Fibroblast of skin of back (primary cell): ENCODE data around the gene CTXN1.
"Not testable (repeated sequence)": the region's sequence is repeated elsewhere in the genome, so short reads cannot be mapped to it uniquely, and the experiment has no call there.

ENCODE experiments used
- DNase-seq: peaks from one replicate; pipeline ENCODE4 v3.0.0-alpha.2; 2013

The CTXN1 gene

DNA sequence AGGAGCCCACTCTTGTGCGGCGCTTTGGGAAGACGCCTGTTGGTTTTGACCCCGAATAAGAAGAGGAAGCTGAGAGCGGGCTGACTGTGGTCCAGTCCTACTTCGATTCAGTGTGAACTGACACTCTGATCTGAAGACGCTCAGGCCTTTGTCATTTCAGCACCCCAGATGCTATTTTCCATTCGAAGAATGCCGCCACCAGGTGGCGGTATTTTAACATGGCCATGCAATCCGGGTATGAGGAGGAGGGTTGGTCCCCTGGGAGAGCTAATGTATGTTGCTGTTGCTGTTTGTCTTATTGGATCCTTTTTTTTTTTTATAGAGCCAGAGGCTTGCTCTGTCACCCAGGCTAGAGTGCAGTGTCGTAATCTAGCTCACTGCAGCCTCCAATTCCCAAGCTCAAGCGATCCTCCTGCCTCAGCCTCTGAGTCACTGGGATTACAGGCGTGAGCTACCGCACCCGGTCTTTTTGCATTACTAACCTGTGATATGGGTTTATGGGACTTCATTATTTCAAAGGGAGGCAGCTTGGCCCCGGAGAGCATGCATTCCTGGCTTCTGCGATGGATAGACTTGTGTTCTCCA, 18.3 kb upstream of the CTXN1 start:
- peak; percentile 94 for DNase-seq

GRCh38 chr19:7943444-7944176, 17.7 kb upstream of the CTXN1 start, which contains the start of gene TIMM44:
Gene TIMM44, minus strand, starts transcription at chr19:7943666. Its CDS starts 15 bp downstream, at chr19:7943651.
- DNase-seq = peak; percentile 100

DNA sequence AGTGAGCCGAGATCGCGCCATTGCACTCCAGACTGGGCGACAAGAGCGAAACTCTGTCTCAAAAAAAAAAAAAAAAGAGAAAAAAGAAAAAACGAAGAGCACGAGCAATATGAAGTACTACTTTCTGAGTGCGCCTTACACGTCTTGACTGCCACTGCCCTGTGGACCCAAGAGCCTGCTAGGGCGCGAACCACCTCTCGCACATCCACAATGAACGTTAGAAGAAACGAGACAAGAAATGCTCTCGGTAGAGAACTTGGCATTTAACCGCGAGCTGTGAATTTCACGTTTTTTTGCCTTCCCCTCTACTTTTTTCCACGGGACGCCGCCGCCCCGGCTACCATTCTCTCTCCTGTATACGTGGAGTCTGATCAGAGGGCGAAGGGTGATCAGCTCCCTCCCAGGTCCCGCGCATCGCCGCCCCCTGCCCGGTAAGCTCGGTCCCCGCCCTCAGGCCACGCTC, 17.1 kb upstream of the CTXN1 start:
- DNase-seq = no peak

DNA sequence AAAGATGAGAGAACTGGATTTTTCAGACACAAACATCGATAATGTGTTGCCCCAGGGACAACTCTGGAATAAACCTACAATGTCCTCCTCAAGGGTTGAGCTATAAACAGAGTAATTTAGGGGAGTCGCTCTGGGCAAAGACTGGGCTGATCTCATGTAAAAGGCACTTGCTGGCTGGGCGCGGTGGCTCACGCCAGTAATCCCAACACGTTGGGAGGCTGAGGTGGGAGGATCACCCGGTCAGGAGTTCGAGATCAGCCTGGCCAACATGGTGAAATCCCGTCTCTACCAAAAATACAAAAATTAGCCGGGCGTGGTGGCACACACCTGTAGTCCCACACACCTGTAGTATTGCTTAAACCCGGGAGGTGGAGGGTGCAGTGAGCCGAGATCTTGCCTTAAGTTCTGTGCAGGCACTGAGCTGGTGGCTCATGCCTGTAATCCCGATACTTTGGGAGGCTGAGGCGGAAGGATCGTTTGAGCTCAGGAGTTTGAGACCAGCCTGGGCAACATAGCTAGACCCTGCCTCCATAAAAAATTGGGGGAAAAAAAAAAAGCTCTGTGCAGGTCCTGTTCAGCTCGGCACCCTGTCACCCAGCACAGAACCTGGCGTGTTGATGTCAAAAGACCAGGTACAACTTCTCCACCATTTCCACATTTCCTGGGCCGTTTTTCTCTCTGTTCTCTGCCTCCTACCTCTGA, 16.1 kb upstream of the CTXN1 start:
- no peak for DNase-seq

GRCh38 chr19:7940841-7941240, 14.9 kb upstream of the CTXN1 start:
- DNase-seq = no peak

DNA sequence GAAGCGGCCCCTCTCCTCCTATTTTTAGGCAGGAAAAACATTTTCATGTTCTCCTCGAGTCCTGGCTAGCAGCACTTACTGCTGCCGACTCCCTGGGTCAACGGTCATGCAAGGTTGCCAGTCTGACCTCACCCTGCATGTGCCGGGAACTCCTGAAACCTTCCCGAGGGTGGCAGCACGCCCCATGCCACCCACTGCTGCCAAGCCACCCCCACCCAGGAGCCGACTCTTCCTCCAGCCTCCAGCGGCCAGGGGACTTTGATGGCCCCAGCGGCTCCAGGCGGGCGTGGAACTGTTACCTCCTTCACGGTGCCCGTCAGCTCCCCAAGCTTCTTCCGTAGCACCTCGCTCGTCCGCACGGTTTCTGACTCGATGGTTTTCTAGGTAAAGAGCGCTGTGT, 8.8 kb upstream of the CTXN1 start:
- DNase-seq = no peak

- no peak for DNase-seq
Measured at GRCh38 chr19:7933828-7934725, 8.1 kb upstream of the CTXN1 start.

DNA sequence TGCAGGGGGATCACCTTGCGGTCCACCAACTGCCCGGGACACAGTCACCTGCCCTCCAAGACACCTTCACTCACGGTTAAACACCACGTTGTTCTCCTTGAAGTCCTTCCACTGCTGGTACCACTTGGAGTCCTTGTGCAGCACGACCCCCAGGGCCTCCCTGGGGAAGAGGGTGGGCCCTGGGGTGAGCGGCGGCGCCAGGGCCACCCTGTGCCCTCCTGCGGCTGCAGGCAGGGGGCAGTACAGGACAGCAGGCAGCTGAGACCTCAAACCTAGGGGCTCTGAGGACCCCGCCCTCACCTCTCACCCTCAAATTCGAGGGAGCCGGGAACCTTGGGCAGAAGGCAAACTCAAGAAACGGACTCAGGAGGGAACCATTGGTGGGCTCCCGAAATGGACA, 7.5 kb upstream of the CTXN1 start:
- no peak for DNase-seq

DNA sequence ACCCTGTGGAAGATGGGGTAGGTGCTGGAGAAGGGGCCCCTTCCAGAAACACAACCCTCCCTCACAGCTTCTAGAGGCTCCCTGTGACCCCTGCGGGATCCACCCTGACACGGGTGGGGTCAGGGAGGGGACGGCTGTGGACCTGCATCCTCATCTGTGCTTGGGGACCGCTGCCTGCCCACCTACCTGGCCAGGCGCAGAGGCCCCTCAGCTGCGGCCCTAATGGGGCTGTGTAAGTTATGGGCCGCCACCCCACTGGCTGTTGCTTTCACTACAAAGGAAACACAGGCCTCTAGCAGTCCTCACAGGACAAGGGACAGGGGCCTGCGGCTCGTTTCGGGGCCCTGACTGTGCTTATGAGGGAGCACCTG, 7.0 kb upstream of the CTXN1 start:
- DNase-seq = no peak

DNA sequence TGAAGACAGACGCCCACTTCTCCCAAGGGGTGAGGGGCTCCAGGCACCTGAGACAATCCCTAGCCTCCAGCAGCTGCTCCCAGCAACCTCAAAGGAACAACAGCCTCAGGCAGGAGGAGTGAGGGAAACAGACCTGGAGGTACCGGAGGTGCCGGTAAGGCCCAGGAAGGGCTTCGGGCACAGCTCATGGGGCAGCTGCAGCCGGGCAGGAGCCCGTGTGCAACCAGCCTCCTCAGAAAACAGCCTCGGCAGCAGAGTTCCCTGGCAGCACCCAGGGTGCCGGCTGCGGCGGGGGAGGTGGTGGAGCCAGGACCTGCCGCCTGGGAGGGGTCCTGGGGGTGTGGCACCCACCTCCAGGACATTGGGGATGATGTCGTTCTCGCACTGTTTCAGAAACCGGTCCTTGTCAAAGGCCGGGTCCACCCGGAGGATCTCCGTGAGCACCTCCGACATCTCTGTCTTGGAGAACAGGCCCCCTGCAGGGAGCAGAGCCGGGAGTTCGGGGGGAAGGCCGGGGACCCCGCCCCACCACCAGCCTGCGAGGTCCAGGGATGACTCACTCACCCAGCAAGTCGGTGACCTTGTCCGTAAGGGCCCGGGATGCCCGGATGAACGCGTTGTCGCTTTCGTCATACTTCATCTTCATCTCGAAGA, 6.5 kb upstream of the CTXN1 start:
- DNase-seq = no peak

GRCh38 chr19:7931221-7932061, 5.5 kb upstream of the CTXN1 start:
- no peak for DNase-seq

GRCh38 chr19:7930765-7931164, 4.8 kb upstream of the CTXN1 start:
- DNase-seq = no peak

GRCh38 chr19:7930030-7930429, 4.1 kb upstream of the CTXN1 start:
- not testable (repeated sequence) for DNase-seq

GRCh38 chr19:7928741-7929701, 3.1 kb upstream of the CTXN1 start:
- DNase-seq = peak; percentile 81

- no peak for DNase-seq
Measured at GRCh38 chr19:7928334-7928706, 2.4 kb upstream of the CTXN1 start.

DNA sequence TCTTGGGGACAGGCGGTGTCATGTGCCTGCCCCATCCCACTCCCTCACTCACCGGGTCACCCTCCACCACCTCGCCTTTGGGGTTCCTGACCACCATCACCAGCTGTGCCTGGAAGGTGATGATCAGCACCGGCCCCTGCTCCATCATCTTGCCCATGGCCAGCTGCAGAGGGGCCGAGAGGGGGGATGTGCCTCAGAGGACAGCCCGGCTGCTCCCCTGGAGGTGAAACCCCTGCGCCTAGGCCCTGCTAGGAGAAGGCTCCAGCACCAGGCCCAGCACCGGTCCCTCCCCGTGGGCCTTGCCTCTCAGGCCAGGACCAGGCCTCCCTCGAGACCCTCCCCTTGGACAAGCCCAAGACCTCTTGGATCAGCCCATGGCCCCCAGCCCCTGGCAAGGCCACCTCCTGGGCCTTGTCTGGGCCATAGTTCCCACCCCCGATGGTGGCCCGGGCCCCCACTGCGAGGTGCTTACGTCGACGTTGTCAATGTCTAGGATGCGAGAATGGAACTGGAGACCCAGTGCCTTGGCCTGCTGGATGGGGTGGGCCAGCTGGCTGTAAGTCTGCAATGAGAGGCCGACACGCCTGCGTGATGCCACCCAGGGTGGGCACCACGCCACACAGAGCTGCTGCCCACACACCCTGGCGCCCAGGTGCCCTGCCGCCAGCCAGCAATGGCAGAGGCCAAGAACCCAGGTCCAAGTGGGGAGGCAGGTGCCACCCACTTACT, 1.8 kb upstream of the CTXN1 start:
- no peak for DNase-seq

DNA sequence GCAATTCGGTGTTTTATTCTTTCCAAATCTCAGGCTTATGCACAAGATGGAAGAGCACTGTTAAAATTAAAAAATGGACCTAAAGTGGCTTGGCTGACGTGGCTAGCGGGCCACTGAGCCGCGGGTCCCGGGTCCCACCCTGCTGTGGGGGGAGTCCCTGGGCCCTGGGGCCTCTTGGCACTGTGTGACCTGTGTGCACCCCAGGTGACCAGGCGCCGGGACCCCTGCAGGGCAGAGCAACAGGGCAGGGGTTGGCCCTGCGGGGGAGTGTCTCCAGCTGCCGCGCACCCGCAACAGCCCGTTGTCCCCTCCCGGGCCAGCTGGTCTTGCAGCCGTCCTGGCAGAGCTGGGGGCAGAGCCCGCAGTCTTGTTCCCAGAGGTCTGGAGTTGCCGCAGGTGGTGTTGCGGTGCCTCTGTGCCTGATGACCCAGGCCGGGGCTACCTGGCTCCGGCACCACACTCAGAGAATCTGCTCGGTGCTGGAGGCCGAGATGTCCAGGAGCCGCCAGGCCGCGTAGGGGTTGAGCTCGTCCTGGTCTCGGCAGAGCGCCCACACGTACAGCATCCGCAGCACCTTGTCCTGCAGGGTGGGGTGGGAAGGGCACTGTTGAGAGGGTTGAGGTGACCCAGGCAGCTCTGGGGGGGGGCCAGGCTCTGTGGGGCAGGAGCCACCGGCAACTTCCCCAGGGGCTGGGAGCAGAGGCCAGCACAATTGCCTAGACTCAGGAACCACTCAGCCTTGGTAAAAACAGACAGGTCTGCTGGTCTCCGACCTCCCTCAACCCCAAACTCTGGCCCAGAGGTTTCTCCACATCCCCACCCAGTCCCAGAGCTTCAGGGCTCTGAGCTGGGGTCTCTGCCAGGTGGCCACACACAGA, 1.0 kb upstream of the CTXN1 start:
- DNase-seq = no peak

DNA sequence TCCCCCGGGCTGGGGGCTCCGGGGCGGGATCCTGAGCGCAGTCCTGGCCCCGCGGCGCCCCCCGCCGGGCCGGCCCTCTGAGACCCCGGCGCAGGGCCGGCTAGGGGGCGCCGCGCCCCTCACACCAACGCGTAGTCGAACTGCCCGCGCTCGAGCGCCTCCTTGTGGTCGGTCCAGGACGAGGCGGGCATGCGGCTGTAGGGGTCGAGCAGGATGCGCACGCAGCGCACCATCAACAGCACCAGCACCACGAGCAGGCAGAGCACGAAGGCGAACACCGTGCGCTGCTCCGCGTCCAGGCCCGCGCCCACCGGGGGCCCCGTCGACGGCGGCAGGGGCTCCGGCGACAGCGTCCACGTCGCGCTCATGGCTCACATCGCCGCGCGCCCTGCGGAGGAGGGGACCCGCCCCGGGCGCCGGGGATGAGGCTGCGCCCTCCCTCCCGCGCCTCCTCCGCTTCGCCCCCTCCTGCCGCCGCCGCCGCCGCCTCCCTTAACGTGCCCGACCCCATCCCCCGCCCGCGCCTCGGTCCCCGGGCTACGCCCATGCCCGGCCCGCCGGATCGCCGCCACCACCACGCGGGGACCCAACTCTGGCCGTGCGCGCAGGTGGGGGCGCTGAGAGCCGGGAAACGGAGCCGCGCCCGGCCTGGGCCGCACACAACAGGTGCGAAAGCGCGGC, 624 bp downstream of the CTXN1 start:
- DNase-seq = peak; percentile 75
